Type B pancreatic cell (in vitro differentiated cells): Measurements from ENCODE around the gene RIN3. TPM values are rescaled to one million over a fixed set of nuclear protein-coding genes. Genes with fewer than 3 reads are reported as not detected.

Source experiments
- DNase-seq: peaks from one replicate; pipeline ENCODE4 v3.0.0; 2021; ENCODE audit warnings: mixed read lengths; ENCODE audit not compliant: unreplicated experiment; ENCODE audit errors: extremely low spot score
- H3K27ac Mint-ChIP-seq: 2 replicates; pipeline ENCODE4 v1.8.0; 2021; ENCODE audit warnings: mild to moderate bottlenecking, mixed read lengths
- H3K27me3 Mint-ChIP-seq: 2 replicates; pipeline ENCODE4 v1.8.0; 2021; ENCODE audit warnings: mixed read lengths
- H3K36me3 Mint-ChIP-seq: 2 replicates; pipeline ENCODE4 v1.8.0; 2021; ENCODE audit warnings: mixed read lengths
- H3K4me1 Mint-ChIP-seq: one replicate; pipeline ENCODE4 v1.8.0; 2021; ENCODE audit warnings: mixed read lengths; ENCODE audit not compliant: unreplicated experiment
- H3K4me3 Mint-ChIP-seq: 2 replicates; pipeline ENCODE4 v1.8.0; 2021; ENCODE audit warnings: mild to moderate bottlenecking, mixed read lengths
- H3K9me3 Mint-ChIP-seq: 2 replicates; pipeline ENCODE4 v1.8.0; 2021; ENCODE audit warnings: mixed read lengths
- CTCF ChIP-seq: fragments of 200-600 bp; sonication (generic); conservative IDR thresholded peaks from 2 replicates; pipeline ENCODE4 v1.5.0; 2021; ENCODE audit warnings: antibody characterized with exemption, mild to moderate bottlenecking
- total RNA-seq: library from RNA; stranded (reverse); gene quantifications from 2 replicates; pipeline ENCODE4 v1.2.1, GENCODE V29; 2021; ENCODE audit warnings: low replicate concordance

The RIN3 gene
- total RNA-seq, 1 donor from 2014 or later: 12.9 TPM

GRCh38 chr14:92503756-92504491 lies 9.7 kb upstream of the RIN3 start:
- no peak for TF ChIP-seq CTCF
- no peak for DNase-seq
- Mint-ChIP-seq H3K9me3 (no peaks in the 10 kb centered on the region), H3K4me1 (peaks cover 17% of the 10 kb centered on the region), H3K36me3 (no peaks in the 10 kb centered on the region), H3K27me3 (peaks cover 4% of the 10 kb centered on the region), H3K4me3 (peak overlapping the region; percentile 10), H3K27ac (peak overlapping the region; percentile 89)

GRCh38 chr14:92505826-92506225 lies 7.8 kb upstream of the RIN3 start:
- Mint-ChIP-seq H3K9me3 (no peaks in the 10 kb centered on the region), H3K4me3 (no peak overlapping the region), H3K27ac (no peak overlapping the region), H3K36me3 (no peaks in the 10 kb centered on the region), H3K4me1 (peaks cover 14% of the 10 kb centered on the region), H3K27me3 (peaks cover 9% of the 10 kb centered on the region)
- no peak for DNase-seq
- TF ChIP-seq CTCF: no peak

GRCh38 chr14:92506231-92506630 lies 7.3 kb upstream of the RIN3 start:
- Mint-ChIP-seq H3K4me3 (no peak overlapping the region), H3K4me1 (peaks cover 18% of the 10 kb centered on the region), H3K27me3 (peaks cover 9% of the 10 kb centered on the region), H3K36me3 (no peaks in the 10 kb centered on the region), H3K27ac (no peak overlapping the region), H3K9me3 (no peaks in the 10 kb centered on the region)
- DNase-seq: no peak
- no peak for TF ChIP-seq CTCF

GRCh38 chr14:92507174-92507768 lies 6.3 kb upstream of the RIN3 start:
- peak overlapping the region; percentile 61 for H3K27ac Mint-ChIP-seq
- TF ChIP-seq CTCF: no peak
- H3K4me3 Mint-ChIP-seq: no peak overlapping the region
- no peaks in the 10 kb centered on the region for H3K9me3 Mint-ChIP-seq
- DNase-seq: no peak
- H3K36me3 Mint-ChIP-seq: no peaks in the 10 kb centered on the region
- peaks cover 11% of the 10 kb centered on the region for H3K27me3 Mint-ChIP-seq
- H3K4me1 Mint-ChIP-seq: peaks cover 22% of the 10 kb centered on the region

GRCh38 chr14:92510972-92511371 lies 2.6 kb upstream of the RIN3 start:
- no peak for DNase-seq
- Mint-ChIP-seq H3K4me3 (peak overlapping the region; percentile 40), H3K36me3 (no peaks in the 10 kb centered on the region), H3K27me3 (peaks cover 25% of the 10 kb centered on the region), H3K4me1 (peaks cover 10% of the 10 kb centered on the region), H3K27ac (peak overlapping the region; percentile 71), H3K9me3 (no peaks in the 10 kb centered on the region)
- TF ChIP-seq CTCF: no peak
